A549 treated with Mapracorat at 1 μM for 4 hours (cell line): ENCODE results near the gene BTBD2. TPM values are rescaled to one million over a fixed set of nuclear protein-coding genes. Genes with fewer than 3 reads are reported as not detected.

Experiments
- total RNA-seq: library from RNA; stranded (reverse); fragments of 200-300 nt; extraction: Qiagen RNA extraction; gene quantifications from 5 replicates; pipeline ENCODE4 v1.2.3, GENCODE V29; 2022

BTBD2 gene
- total RNA-seq = 31.4 to 46.2 TPM (median 43.0 TPM) in 5 replicates

DNA sequence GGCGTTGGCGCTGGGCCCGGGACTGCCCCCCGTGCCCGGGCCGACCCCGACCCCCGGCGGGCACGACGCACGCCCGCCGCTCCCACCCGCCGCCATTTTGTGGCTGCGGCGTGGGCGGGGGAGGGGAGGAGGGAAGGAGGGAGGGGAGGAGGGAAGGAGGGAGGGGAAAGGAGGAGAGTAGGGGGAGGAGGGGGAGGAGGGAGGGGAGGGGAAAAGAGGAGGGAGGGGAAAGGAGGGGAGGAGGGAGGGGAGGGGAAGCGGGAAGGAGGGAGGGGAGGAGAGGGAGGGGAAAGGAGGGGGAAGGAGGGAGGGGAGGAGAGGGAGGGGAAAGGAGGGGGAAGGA is at the start of gene BTBD2:
BTBD2 (minus strand) TSS at position 107 of the 343 bp plus-strand sequence; CDS start at position 96, 11 bp downstream.

GRCh38 chr19:2050991-2051772 is 35.7 kb upstream of the BTBD2 start, which contains the start of gene MKNK2:
Gene MKNK2 (minus strand): TSS chr19:2051244. CDS start chr19:2050851, 393 bp downstream.

GRCh38 chr19:1941146-1942077 is 74.1 kb downstream of the BTBD2 start, which contains the start of gene CSNK1G2:
Gene CSNK1G2 (plus strand): TSS chr19:1941172. CDS start chr19:1969773, 28,601 bp downstream.

Other genes starting within 250 kb of the BTBD2 start
- 2.3 to 3.4 TPM (median 3.1 TPM) in 5 replicates for gene ATP8B3, start 203.4 kb downstream of the BTBD2 start, total RNA-seq
- gene REXO1, start 167.2 kb downstream of the BTBD2 start, total RNA-seq = 16.2 to 22.4 TPM (median 19.6 TPM) in 5 replicates
- gene KLF16, start 152.1 kb downstream of the BTBD2 start, total RNA-seq = 15.3 to 31.0 TPM (median 28.4 TPM) in 5 replicates
- gene ABHD17A, start 130.2 kb downstream of the BTBD2 start, total RNA-seq = 18.7 to 38.9 TPM (median 37.7 TPM) in 5 replicates
- 2.4 to 6.7 TPM (median 5.2 TPM) in 5 replicates for gene ADAT3, start 110.3 kb downstream of the BTBD2 start, total RNA-seq
- gene SCAMP4, start 110.3 kb downstream of the BTBD2 start, total RNA-seq = 46.8 to 62.0 TPM (median 49.1 TPM) in 5 replicates
- 37.4 to 53.6 TPM (median 52.0 TPM) in 5 replicates for gene CSNK1G2, start 74.5 kb downstream of the BTBD2 start, total RNA-seq
- 44.0 to 82.2 TPM (median 69.2 TPM) in 5 replicates for gene MKNK2, start 35.5 kb upstream of the BTBD2 start, total RNA-seq
- gene MOB3A, start 80.6 kb upstream of the BTBD2 start, total RNA-seq = 12.3 to 13.7 TPM (median 13.2 TPM) in 5 replicates
- gene IZUMO4, start 81.2 kb upstream of the BTBD2 start, total RNA-seq = 0.32 to 1.0 TPM (median 0.87 TPM) in 5 replicates
- 63.7 to 80.4 TPM (median 76.8 TPM) in 5 replicates for gene AP3D1, start 135.9 kb upstream of the BTBD2 start, total RNA-seq
- 10.7 to 18.7 TPM (median 18.0 TPM) in 5 replicates for gene DOT1L, start 148.2 kb upstream of the BTBD2 start, total RNA-seq
- 39.1 to 60.0 TPM (median 59.1 TPM) in 5 replicates for gene PLEKHJ1, start 220.6 kb upstream of the BTBD2 start, total RNA-seq
- gene SF3A2, start 221.1 kb upstream of the BTBD2 start, total RNA-seq = 63.8 to 74.1 TPM (median 69.0 TPM) in 5 replicates
- gene AMH, start 233.6 kb upstream of the BTBD2 start, total RNA-seq = 7.6 to 24.5 TPM (median 15.3 TPM) in 5 replicates
- 0.42 to 0.86 TPM (median 0.76 TPM) in 5 replicates for gene JSRP1, start 240.7 kb upstream of the BTBD2 start, total RNA-seq